Heart left ventricle (tissue), 13 donors: ENCODE results near the gene LTA4H.

Source experiments
- CTCF ChIP-seq, 12 donors: fragments of 200-600 bp; sonication (generic) in 4 of 12; IDR thresholded peaks; one replicate each; pipeline versions ENCODE4 v1.5.0 to v1.8.0; 2018 to 2022; ENCODE audit warnings: antibody characterized with exemption in 12 of 12, mild to moderate bottlenecking in 5 of 12
- POLR2A ChIP-seq, 2 donors: fragments of 450-650 bp; IDR thresholded peaks; one replicate each; pipeline ENCODE4 v1.6.1; 2017; ENCODE audit warnings: antibody characterized with exemption in 2 of 2, mild to moderate bottlenecking in 2 of 2, moderate library complexity in 2 of 2
- donor health status: ischemic (EF 13 %, LVEDD 7.1; RV severe dilation, severe dysfunction).
- donor health status: DM: no; HTN: yes; CAD: no.
- donor health status: DM: no; HTN: no; CAD: no.
- donor health status: ischemic (EF 25% LVEDD 6.9; RV normal size, moderate dysfunction).
- donor health status: ischemic (EF 25% LVEDD 5.7; RV mildly dilated, moderate dysfunction).
- donor health status: ischemic (EF 35%, LVEDD 5.7; RV mildly dilated, moderate dysfunction).
- donor health status: nonischemic (EF 11% LVEDD 7.7; RV severe dilation, severe dysfunction).
- donor health status: DM: yes; HTN: yes; CAD: no.
- donor health status: PGD.
- donor health status: ischemic (EF 29% LVEDD 5.4; RV normal size, mild dysfunction).
- donor health status: nonischemic (EF 23%, LVEDD 6.1; RV moderate dilation, normal function).

DNA sequence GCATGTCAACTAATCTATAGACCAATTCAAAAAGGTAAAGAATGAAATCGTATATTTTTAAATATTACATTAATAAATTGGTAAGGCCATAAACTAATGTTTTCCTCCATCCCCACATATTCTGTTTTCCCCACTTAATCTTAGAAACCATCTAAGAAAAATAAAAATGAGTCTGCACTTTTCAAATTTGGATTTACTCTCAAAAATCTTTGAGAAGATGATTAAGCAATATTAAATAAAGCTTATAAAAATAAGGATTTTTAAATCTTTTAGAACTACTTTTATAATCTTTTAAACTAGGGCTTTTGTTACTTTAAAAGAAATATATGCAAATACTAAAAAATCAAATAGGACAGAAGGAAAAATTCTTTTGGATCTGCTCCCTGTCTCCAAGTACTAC, 28.7 kb downstream of the LTA4H start:
- no peak for TF ChIP-seq CTCF (IDR thresholded peaks at IDR 0.05)
- TF ChIP-seq POLR2A (IDR thresholded peaks at IDR 0.05) = no peak
